Esophagus muscularis mucosa (tissue), 3 donors: ENCODE results near the gene SH3TC2.

ENCODE experiments used
- POLR2A ChIP-seq: fragments of 450-650 bp; IDR thresholded peaks from one replicate; pipeline ENCODE4 v1.6.1; 2017; ENCODE audit warnings: antibody characterized with exemption, moderate library complexity, mild to moderate bottlenecking, low read depth
- POLR2AphosphoS5 ChIP-seq, 2 donors: sonication (generic); formaldehyde crosslinking; IDR thresholded peaks; one replicate each; pipeline ENCODE4 v1.6.1; 2017; ENCODE audit warnings: antibody characterized with exemption in 2 of 2
- TF ChIP-seq, protein P1 (sequence below), 3 experiments: fragments of 200-600 bp in 2 of 3; fragments of 450-650 bp in 1 of 3; sonication (generic) in 2 of 3; IDR thresholded peaks; one replicate each; pipeline ENCODE4 v1.5.1; 2017 to 2019; ENCODE audit warnings: antibody characterized with exemption in 3 of 3, mild to moderate bottlenecking in 2 of 3, moderate library complexity in 1 of 3

DNA sequence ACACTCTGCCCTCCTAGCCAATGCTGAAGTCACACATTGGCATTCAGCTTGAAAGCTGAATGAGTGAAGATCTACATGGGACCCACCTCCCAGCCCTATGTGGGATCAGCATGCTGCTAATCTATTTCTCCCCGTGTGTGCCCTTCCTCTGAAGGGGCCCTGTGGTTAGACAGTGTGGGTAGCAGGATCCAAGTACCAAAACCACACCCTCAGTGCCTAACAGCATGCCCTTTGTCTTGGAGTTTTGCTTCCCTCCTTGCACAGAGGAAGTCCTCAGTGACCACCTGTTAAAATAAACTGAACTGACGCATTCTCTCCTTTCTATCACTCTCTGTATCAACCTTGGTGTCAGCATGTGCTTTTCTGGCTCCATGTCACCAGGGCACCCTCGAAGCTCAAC lies 25.0 kb downstream of the SH3TC2 start:
- TF ChIP-seq, protein P1, sequence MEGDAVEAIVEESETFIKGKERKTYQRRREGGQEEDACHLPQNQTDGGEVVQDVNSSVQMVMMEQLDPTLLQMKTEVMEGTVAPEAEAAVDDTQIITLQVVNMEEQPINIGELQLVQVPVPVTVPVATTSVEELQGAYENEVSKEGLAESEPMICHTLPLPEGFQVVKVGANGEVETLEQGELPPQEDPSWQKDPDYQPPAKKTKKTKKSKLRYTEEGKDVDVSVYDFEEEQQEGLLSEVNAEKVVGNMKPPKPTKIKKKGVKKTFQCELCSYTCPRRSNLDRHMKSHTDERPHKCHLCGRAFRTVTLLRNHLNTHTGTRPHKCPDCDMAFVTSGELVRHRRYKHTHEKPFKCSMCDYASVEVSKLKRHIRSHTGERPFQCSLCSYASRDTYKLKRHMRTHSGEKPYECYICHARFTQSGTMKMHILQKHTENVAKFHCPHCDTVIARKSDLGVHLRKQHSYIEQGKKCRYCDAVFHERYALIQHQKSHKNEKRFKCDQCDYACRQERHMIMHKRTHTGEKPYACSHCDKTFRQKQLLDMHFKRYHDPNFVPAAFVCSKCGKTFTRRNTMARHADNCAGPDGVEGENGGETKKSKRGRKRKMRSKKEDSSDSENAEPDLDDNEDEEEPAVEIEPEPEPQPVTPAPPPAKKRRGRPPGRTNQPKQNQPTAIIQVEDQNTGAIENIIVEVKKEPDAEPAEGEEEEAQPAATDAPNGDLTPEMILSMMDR (IDR thresholded peaks at IDR 0.05) = no peak
- TF ChIP-seq POLR2A = no peak
- TF ChIP-seq POLR2AphosphoS5 (IDR thresholded peaks at IDR 0.05) = no peak
